ENCODE measurements around the gene HSD11B1L. TPM values are rescaled to one million over a fixed set of nuclear protein-coding genes. Genes with fewer than 3 reads are reported as not detected.

The HSD11B1L gene
- total and polyA plus RNA-seq, 2 donors (not counting 3 experiments of a cell fraction or from before 2014, with no cell fraction given), result 4.4 to 9.1 TPM

- Histone ChIP-seq H3K9ac (replicated peaks; ENCODE audit: extremely low read depth, insufficient read depth, low read length) (no peak overlapping the region), H3K79me2 (ENCODE audit: control insufficient read depth, insufficient read depth, low read length) (no peaks in the 10 kb centered on the region), H3K9me3 (replicated peaks; ENCODE audit: control insufficient read depth, insufficient read depth, low read length) (no peaks in the 10 kb centered on the region), H3K4me1 (ENCODE audit: control insufficient read depth, extremely low read depth, insufficient read depth, low read length) (no peaks in the 10 kb centered on the region), H3K27me3 (ENCODE audit: control insufficient read depth in 2 of 2, insufficient read depth in 2 of 2, low read length in 2 of 2) (no peaks in the 10 kb centered on the region), H3K36me3 (ENCODE audit: control insufficient read depth in 2 of 2, extremely low read depth in 1 of 2, insufficient read depth in 2 of 2, low read length in 2 of 2) (peaks cover 21 to 61% of the 10 kb centered on the region in 2 experiments), H4K20me1 (replicated peaks; ENCODE audit: control insufficient read depth, extremely low read depth, insufficient read depth, low read length) (no peaks in the 10 kb centered on the region), H2AFZ (ENCODE audit: low read depth, low read length) (no peak overlapping the region), H3K9me1 (replicated peaks; ENCODE audit: control insufficient read depth, extremely low read depth, insufficient read depth, low read length) (no peaks in the 10 kb centered on the region), H3K4me2 (ENCODE audit: insufficient read depth, low read length) (no peak overlapping the region), H3K27ac (ENCODE audit: insufficient read depth, low read depth, low read length) (no peak overlapping the region), H3K4me3 (replicated peaks in 1 of 3; ENCODE audit: insufficient read depth in 1 of 3, low read depth in 1 of 3, low read length in 3 of 3) (no peak overlapping the region)
- no peak for DNase-seq (ENCODE audit: low read depth, low spot score)
- no peak for FAIRE-seq
- CTCF ChIA-PET, result no interaction called here
- TF ChIP-seq POLR2A (IDR thresholded peaks at IDR 0.05; ENCODE audit: low read depth, low read length), result no peak
- no peak for TF ChIP-seq MYC (IDR thresholded peaks at IDR 0.05; ENCODE audit: low read depth, low read length)
- TF ChIP-seq EZH2 (IDR thresholded peaks at IDR 0.05; ENCODE audit: borderline replicate concordance, low read depth, low read length, severe bottlenecking), result no peak
- TF ChIP-seq POLR2AphosphoS5 (IDR thresholded peaks at IDR 0.05; ENCODE audit: insufficient read depth, low read depth, low read length), result no peak
- TF ChIP-seq FOS (IDR thresholded peaks at IDR 0.05; ENCODE audit: borderline replicate concordance, insufficient read depth, low read length), result no peak
- no peak for TF ChIP-seq GATA2 (IDR thresholded peaks at IDR 0.05; ENCODE audit: insufficient read depth, insufficient read length, low read depth, low read length)
- TF ChIP-seq JUN (IDR thresholded peaks at IDR 0.05; ENCODE audit: borderline replicate concordance, insufficient read depth, insufficient read length, low read depth), result no peak
- TF ChIP-seq CTCF (IDR thresholded peaks at IDR 0.05; ENCODE audit: extremely low read depth in 1 of 2, insufficient read depth in 1 of 2, low read depth in 1 of 2, low read length in 2 of 2), result no peak
- intact Hi-C loops (cut with micrococcal nuclease), result no loop called here
- POLR2A ChIA-PET, result no interaction called here
- no TSS peak for BruUV-seq (replicated peaks)
- dilution Hi-C loops (cut with MboI; ENCODE audit: extremely low pct_ligation_motif_present, low sequenced_read_pairs), result no loop called here
Measured at GRCh38 chr19:5663904-5664303, 16.9 kb upstream of the HSD11B1L start.

Data from endothelial cell of umbilical vein (primary cell).